ENCODE measurements around the gene LETM1.

DNA sequence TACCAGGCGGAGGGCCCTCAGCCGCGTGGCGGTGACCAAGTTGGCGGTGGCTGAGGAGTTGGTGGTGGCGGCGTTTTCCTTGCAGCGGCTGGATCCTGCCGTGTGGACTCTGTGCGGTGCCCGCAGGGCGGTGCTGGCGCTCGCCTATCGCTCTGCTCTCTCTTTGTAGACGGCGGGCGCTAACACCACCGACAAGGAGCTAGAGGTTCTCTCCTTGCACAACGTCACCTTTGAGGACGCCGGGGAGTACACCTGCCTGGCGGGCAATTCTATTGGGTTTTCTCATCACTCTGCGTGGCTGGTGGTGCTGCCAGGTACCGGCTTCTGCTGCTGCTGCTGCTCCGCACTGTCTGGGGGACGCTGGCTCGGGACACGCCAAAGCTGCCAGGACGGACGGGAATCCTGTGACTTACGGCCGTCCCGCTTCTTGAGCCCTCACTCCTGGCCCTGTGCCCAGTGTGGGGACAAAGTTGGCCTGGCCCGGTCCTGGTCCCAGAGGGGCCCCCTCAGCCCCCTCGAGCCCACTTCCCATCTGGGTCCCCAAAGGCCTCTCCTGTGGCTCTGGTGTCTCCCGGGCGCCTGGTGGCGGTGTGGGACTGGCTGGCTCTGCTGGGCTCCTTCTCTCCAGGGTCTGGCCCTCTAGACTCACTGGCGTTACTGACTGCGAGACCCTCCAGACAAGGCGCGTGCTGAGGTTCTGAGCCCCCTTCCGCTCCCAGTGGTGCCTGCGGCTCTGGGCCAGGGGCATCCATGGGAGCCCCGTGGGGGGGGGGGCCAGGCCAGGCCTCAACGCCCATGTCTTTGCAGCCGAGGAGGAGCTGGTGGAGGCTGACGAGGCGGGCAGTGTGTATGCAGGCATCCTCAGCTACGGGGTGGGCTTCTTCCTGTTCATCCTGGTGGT lies 52.2 kb downstream of the LETM1 start:
- TF ChIP-seq, protein P1, sequence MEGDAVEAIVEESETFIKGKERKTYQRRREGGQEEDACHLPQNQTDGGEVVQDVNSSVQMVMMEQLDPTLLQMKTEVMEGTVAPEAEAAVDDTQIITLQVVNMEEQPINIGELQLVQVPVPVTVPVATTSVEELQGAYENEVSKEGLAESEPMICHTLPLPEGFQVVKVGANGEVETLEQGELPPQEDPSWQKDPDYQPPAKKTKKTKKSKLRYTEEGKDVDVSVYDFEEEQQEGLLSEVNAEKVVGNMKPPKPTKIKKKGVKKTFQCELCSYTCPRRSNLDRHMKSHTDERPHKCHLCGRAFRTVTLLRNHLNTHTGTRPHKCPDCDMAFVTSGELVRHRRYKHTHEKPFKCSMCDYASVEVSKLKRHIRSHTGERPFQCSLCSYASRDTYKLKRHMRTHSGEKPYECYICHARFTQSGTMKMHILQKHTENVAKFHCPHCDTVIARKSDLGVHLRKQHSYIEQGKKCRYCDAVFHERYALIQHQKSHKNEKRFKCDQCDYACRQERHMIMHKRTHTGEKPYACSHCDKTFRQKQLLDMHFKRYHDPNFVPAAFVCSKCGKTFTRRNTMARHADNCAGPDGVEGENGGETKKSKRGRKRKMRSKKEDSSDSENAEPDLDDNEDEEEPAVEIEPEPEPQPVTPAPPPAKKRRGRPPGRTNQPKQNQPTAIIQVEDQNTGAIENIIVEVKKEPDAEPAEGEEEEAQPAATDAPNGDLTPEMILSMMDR (IDR thresholded peaks at IDR 0.05 in 4 of 5, conservative IDR thresholded peaks at IDR 0.05 in 1 of 5), result no peak
- TF ChIP-seq POLR2A (IDR thresholded peaks at IDR 0.05), result no peak

All from gastrocnemius medialis (tissue), 4 donors.